Activated T-cell treated with anti-CD3 and anti-CD28 coated beads, Interleukin-2, amount 50 U/mL, for 4 hours (primary cell): ENCODE data around the gene ADGRG6. TPM values are rescaled to one million over a fixed set of nuclear protein-coding genes. Genes with fewer than 3 reads are reported as not detected.

Source experiments
- ATAC-seq, 2 donors: fragments of 200-7000 bp; cut with Tn5 transposase; one replicate each; pipeline ENCODE4 v1.10.0; 2021
- DNase-seq: peaks from one replicate; pipeline ENCODE4 v3.0.0-alpha.2; 2020
- H3K27me3 Mint-ChIP-seq: one replicate; pipeline ENCODE4 v1.8.0; 2021; ENCODE audit warnings: low read depth, mixed read lengths
- H3K36me3 Mint-ChIP-seq: one replicate; pipeline ENCODE4 v1.8.0; 2022; ENCODE audit warnings: mixed read lengths; ENCODE audit not compliant: insufficient read depth
- H3K4me1 Mint-ChIP-seq: one replicate; pipeline ENCODE4 v1.8.0; 2021; ENCODE audit warnings: low read depth, mixed read lengths
- H3K4me3 Mint-ChIP-seq: one replicate; pipeline ENCODE4 v1.8.0; 2021; ENCODE audit warnings: mild to moderate bottlenecking, moderate library complexity, mixed read lengths
- H3K9me3 Mint-ChIP-seq: one replicate; pipeline ENCODE4 v1.8.0; 2021; ENCODE audit warnings: mixed read lengths
- total RNA-seq, 3 donors: library from RNA; stranded (reverse); gene quantifications; one replicate each; pipeline ENCODE4 v1.2.1, GENCODE V29; 2021

ADGRG6 gene
- total RNA-seq, 3 donors from 2014 or later = 0.22 to 0.43 (median 0.37) TPM

DNA sequence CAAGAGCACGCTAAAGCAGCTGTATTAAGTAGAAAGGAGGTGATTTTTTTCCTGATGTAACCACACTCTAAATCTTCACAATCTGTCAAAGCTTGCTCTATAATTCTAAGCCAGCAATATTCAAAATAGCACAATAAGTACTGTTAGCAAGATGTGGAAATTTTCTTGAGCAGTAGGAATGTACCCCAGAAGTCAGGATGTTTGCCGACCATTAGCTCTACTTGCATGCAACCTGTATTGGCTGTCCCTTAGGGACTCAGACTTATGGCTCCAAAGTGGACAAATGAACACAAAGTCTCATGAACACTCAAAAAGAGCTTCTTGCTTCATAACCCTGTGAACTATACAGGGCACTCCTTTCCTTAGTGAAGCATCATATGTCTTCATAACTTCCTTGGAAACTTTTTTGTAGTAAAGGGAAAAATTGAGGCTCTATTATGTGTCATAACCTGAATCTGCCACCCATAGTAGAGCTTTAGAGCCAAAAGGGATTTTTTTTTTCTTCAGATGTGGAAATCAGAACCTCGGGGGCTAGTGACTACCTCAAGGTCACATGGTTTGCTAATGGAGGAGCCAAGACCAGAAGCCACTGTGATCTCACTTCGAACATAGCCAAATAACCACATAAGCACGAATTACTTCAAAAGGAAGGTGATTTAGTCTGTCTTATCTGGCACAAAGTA, 54.5 kb downstream of the ADGRG6 start:
- H3K4me3 Mint-ChIP-seq = no peak overlapping the region
- H3K27me3 Mint-ChIP-seq = peaks cover 2% of the 10 kb centered on the region
- DNase-seq (no peak), ATAC-seq (peak in 1 of 2 donors; percentile 48)
- H3K36me3 Mint-ChIP-seq = no peaks in the 10 kb centered on the region
- H3K9me3 Mint-ChIP-seq = peaks cover under 1% of the 10 kb centered on the region
- peaks cover 5% of the 10 kb centered on the region for H3K4me1 Mint-ChIP-seq

DNA sequence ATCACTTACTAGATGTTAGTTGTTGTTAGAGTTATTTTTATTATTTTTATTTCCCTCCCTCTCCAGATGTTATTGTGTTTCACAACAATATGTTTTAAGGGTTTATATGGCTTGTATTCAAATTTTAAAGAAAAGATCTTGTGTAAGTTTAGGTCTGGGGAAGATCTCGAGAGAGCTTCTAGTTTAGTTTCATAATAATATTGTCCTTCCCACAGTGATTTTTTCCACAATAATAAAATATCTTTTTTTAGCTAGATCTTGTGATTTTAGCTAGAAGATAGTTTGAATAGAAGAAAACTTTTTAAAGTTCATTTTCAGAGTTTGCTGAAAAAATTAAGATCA, 55.0 kb downstream of the ADGRG6 start:
- ATAC-seq (no peak), DNase-seq (no peak)
- Mint-ChIP-seq H3K9me3 (no peaks in the 10 kb centered on the region), H3K4me1 (peaks cover 5% of the 10 kb centered on the region), H3K27me3 (peaks cover 3% of the 10 kb centered on the region), H3K4me3 (no peak overlapping the region), H3K36me3 (no peaks in the 10 kb centered on the region)

DNA sequence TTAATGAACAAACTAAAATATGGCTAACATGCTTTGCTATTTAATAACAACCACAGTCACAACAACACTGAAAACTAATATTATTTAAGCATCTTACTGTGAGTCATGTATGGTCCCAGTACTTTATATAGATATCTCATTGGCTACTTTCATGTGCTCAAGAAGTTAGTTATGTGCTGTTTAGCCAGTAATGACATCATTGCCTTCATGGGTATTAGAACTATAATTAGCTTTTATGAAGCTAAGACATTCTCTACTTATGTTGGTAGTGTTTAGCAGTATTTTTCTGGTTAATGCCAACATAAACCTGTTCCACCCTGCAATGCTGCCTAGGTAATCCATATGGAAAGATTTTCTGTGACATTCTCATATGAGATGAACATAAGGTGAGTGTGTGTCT, 56.1 kb downstream of the ADGRG6 start:
- Mint-ChIP-seq H3K4me1 (peaks cover 5% of the 10 kb centered on the region), H3K36me3 (no peaks in the 10 kb centered on the region), H3K4me3 (no peak overlapping the region), H3K9me3 (no peaks in the 10 kb centered on the region), H3K27me3 (peaks cover 4% of the 10 kb centered on the region)
- DNase-seq (no peak), ATAC-seq (no peak)

DNA sequence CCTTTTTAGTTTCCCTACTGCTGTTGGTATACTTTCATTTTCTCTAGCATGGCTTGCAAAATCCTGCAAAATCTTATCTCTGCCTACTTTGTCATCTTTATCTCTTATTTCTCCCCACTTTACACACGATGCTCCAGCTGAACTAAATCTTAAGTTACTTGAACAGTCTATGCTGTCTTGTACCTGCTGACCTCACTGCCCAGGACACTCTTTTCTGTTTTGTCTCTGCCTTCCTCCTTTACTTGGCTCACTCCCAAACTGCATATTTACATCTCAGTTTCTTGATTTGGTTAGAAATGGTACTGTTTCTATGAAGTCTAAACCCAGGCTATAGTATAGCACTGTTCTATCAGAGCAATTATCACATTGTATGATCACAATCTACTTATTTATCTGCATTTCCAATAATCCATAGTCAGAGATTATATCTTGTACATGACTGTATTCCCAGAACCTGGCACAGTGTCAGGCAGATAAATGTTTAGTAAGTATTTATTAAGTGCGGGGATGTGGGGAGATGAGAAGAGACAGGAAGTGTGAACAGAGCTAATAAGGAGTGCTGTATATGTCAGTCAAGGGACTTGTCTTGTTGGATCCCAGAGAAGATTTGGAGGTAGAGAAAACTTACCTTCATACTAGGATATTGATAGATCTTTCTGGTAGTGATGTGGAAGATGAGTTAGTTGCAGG, 57.6 kb downstream of the ADGRG6 start:
- no peaks in the 10 kb centered on the region for H3K9me3 Mint-ChIP-seq
- no peak overlapping the region for H3K4me3 Mint-ChIP-seq
- H3K4me1 Mint-ChIP-seq = peaks cover 5% of the 10 kb centered on the region
- ATAC-seq = no peak
- DNase-seq = no peak
- H3K27me3 Mint-ChIP-seq = peaks cover 4% of the 10 kb centered on the region
- no peaks in the 10 kb centered on the region for H3K36me3 Mint-ChIP-seq

DNA sequence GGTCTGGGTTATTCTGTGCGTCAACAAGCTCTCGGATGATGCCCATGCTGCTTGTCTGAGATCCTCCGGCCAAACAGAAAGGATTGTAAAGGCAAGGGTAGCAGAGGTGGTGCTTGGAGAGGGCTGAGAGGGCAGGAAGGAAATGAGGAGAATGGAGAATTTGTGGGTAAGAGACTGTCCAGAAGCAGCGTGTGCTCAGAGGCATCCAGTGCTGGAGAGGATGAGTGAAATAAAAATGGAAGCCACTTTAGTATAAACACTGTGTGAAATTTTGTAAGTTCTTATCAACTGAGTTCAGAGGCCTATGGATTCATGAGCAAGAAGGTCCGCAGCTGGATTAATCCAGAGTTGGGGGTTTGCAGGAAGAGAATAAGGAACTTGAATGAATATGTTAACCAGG, 59.5 kb downstream of the ADGRG6 start:
- H3K27me3 Mint-ChIP-seq = peaks cover 11% of the 10 kb centered on the region
- H3K4me1 Mint-ChIP-seq = peaks cover 2% of the 10 kb centered on the region
- ATAC-seq = no peak
- H3K9me3 Mint-ChIP-seq = no peaks in the 10 kb centered on the region
- H3K36me3 Mint-ChIP-seq = no peaks in the 10 kb centered on the region
- H3K4me3 Mint-ChIP-seq = no peak overlapping the region
- DNase-seq = no peak

DNA sequence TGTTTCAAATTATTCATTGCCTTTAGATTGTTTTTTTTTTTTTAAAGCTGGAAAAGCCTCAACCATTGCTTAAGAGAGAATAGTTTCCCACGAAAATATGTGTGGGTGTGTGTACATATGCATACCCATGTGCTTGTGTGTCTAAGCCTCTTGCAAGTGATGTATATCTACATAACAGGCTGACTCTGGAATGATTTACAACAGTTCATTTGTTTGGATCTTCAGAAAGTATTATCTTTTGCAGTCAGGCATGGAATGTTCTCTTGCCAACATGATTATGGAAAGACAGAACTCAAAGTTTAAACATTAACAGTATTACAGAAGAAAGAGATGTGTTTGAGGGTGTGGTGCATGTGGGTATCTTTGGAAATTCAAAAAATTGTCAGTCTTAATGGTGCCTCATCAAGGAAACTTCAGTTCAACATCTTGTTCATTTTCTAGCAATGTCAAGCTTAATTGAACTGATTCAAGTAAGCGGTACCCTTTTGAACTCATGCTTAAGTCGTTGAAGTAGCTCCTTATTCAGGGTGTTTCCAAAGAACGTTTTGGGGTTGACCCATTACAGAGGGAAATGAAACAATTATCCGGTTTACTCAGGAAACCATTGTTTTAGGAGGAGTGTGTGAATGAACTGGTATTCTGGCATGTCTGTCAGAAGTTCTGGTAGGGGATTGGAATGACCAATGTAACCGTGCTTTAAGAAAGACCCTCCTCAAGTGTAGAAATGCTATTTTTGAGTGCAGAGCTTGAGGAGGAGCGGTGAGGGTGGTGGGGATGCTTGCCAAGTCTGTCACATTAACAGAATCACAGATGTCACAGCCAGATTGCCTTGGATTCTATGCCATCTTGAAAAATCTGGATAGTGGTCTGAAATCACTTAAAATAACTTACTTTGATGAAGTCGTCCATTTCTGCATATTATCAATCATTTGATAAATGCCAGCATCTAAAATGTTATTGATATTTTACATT, 60.3 kb downstream of the ADGRG6 start:
- Mint-ChIP-seq H3K4me3 (no peak overlapping the region), H3K4me1 (no peaks in the 10 kb centered on the region), H3K36me3 (no peaks in the 10 kb centered on the region), H3K9me3 (no peaks in the 10 kb centered on the region), H3K27me3 (peaks cover 11% of the 10 kb centered on the region)
- DNase-seq = no peak
- ATAC-seq = no peak

DNA sequence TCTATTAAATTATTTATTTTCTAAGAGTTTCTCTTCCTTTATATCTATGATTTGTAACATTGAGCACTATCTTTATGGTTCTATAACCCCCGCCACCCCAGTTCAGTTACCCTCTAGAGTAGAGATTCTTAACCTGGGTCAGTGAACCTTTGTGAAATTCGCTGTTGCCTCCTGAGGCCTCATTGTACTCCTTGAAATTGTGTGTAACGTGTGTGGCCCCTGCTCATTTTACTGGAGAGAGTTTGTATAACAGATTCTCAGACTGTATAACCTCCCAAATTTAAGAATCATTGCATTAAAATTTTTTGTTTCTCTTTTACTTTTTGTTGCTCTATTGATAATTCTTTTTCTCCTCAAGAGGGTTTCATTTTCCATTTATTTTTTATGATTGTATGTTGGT, 65.3 kb downstream of the ADGRG6 start:
- no peak for ATAC-seq

DNA sequence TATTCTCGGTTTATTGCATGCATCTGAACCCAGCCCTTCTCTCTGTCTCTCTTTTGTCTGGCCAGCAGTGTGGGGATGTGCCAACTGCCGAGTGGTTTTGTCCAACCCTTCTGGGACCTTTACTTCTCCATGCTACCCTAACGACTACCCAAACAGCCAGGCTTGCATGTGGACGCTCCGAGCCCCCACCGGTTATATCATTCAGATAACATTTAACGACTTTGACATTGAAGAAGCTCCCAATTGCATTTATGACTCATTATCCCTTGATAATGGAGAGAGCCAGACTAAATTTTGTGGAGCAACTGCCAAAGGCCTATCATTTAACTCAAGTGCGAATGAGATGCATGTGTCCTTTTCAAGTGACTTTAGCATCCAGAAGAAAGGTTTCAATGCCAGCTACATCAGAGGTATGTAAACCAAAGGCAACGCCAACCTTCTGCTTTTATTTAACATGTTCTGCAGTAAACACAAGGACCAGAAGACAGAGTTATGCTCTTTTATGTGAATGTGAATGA, 65.8 kb downstream of the ADGRG6 start:
- Mint-ChIP-seq H3K27me3 (peaks cover 6% of the 10 kb centered on the region), H3K36me3 (no peaks in the 10 kb centered on the region), H3K4me1 (no peaks in the 10 kb centered on the region), H3K9me3 (no peaks in the 10 kb centered on the region), H3K4me3 (no peak overlapping the region)
- DNase-seq (no peak), ATAC-seq (no peak)

More for the DNA sequence above, 65.3 kb downstream of the ADGRG6 start:
- no peak for DNase-seq
- H3K9me3 Mint-ChIP-seq = no peaks in the 10 kb centered on the region
- H3K4me3 Mint-ChIP-seq = no peak overlapping the region
- H3K4me1 Mint-ChIP-seq = no peaks in the 10 kb centered on the region
- H3K27me3 Mint-ChIP-seq = peaks cover 6% of the 10 kb centered on the region
- no peaks in the 10 kb centered on the region for H3K36me3 Mint-ChIP-seq

DNA sequence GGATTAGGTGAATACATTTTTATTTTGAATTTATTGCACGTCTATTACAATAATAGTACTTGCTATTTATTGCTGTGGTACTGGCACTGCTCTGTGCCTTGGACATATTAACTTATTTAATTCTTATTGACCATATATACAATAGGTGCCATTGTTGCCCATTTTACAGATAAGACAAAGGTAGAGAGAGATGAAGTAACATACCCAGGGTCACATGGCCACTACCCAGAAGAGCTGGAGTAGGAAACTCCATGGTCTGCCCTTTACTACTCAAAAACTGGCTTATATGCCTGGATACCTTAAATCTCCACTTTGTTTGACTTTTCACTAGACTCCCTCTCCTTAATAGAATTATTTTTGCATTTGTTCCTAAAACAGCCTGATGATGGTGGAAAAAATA, 67.5 kb downstream of the ADGRG6 start:
- ATAC-seq (no peak), DNase-seq (no peak)
- H3K36me3 Mint-ChIP-seq = no peaks in the 10 kb centered on the region

DNA sequence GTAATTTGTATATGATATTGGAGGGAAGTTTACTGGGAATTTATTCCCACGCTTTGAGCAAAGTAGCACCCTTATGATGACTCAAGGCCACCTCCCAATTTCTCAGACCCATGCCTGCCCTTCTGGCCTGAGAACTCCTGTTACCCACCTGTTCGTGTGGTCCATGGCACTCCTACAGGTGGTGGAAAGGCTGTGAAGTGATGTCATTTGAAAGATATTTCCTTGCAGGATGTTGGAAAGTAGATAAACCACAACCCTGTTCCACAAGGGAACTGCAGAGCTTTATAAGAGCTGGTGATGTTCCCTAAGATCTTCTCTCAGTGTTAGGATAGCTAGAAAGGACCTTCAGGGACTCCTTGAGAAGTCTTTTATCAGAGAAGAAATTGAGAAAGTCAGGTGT, 70.5 kb downstream of the ADGRG6 start:
- Mint-ChIP-seq H3K27me3 (no peaks in the 10 kb centered on the region), H3K4me1 (no peaks in the 10 kb centered on the region), H3K4me3 (no peak overlapping the region), H3K9me3 (no peaks in the 10 kb centered on the region), H3K36me3 (no peaks in the 10 kb centered on the region)
- ATAC-seq (no peak), DNase-seq (no peak)

More for the DNA sequence above, 67.5 kb downstream of the ADGRG6 start:
- no peak overlapping the region for H3K4me3 Mint-ChIP-seq
- no peaks in the 10 kb centered on the region for H3K9me3 Mint-ChIP-seq
- H3K27me3 Mint-ChIP-seq = peaks cover 6% of the 10 kb centered on the region
- H3K4me1 Mint-ChIP-seq = no peaks in the 10 kb centered on the region

DNA sequence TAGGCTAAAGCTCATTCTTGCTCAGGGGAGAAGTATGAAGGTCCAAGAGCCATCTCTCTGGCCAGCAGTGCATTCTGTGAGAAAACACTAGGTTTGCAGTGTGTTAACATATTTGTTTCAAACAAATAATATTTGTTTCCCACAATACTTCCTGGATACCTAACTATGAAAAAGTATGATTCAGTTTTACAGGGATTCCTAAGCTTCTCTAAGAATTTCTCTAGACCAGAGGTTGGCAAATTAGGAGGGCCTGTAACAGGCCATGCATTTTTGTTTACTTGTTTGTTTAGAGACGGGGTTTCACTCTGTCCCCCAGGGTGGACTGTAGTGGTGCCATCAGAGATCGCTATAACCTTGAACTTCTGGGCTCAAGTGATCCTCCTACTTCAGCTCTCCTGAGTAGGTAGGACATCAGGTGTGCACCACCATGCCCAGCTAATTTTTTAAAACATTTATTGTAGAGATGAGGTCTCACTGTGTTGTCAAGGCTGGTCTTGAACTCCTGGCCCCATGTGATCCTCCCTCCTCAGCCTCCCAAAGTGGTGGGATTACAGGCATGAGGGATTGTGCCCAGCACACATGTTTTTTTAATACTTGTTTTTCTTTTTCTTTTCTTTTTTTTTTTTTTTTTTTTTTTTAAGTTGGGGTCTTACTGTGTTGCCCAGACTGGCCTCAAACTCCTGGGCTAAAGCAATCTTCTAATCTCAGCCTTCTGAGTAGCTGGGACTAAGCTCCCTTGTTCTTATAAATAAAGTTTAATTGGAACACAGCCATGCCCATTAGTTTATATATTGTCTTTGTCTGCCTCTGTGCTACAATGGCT, 71.7 kb downstream of the ADGRG6 start:
- H3K9me3 Mint-ChIP-seq = no peaks in the 10 kb centered on the region
- no peaks in the 10 kb centered on the region for H3K27me3 Mint-ChIP-seq
- no peak overlapping the region for H3K4me3 Mint-ChIP-seq
- no peak for ATAC-seq
- H3K4me1 Mint-ChIP-seq = no peaks in the 10 kb centered on the region
- no peaks in the 10 kb centered on the region for H3K36me3 Mint-ChIP-seq
- no peak for DNase-seq

DNA sequence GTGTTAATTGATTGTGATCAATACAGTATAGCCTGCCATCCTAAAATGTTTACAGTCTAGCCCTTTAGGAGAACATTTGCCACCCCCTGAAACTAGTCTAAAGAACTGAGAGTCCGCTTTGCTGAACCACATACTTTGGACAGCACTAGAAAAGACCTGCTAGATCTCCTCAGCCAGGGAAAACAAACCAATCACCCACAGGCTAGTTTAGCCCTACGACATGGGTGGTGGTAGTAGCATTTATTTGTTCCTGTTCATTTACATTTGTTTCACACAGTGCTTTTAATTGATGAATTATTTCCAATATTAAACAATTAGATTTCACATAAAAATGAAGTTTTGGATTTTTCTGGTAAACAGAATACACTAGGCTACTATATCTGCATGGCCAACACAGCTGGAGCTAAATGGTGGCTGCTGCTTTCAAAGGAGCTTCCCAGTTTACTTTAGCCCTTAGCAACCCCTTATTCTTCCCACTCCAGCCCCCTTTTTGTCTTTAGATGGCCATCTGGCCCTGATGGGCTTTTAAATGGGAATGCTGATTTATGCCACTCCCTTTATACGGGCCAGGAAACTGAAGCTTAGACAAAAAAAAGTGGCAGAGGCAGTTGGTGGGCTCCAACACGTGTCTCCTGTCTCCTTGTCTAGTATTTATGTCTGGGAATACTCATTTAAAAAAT, 72.4 kb downstream of the ADGRG6 start:
- no peak for ATAC-seq
- Mint-ChIP-seq H3K4me3 (no peak overlapping the region), H3K9me3 (no peaks in the 10 kb centered on the region), H3K36me3 (no peaks in the 10 kb centered on the region), H3K27me3 (no peaks in the 10 kb centered on the region), H3K4me1 (no peaks in the 10 kb centered on the region)
- DNase-seq = no peak

DNA sequence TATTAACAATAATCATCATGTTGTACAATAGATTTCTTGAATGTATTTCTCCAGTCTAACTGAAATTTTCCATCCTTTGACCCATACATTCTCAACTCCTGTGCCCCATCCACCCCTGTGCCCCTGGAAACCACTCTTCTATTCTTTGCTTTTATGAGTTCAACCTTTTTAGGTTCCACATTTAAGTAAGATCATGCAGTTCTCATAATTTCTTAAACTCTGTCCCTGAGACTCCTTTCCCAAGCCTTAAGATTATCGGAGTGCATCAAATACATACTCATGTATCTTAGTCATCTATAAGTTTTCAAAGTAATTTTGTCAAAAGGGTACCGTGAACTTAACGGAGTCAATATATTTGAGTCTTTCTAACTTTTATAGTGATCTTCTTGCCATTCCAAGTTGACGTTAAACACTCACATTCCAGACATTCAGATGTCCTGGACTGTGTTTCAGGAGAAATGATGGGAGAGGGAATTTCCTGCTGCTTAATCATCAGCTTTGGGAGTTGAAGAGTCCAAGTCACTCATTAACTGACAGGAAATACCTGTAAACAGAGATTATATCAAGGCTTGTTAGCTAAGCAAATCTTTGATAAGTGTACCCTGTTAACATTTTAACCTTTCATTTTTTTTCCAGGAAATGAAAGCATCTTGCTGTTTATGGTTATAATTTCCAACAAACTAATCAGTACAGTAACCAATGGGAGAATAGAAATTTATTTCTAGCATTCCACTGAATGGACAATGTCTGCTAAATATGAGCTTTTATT, 73.3 kb downstream of the ADGRG6 start:
- Mint-ChIP-seq H3K9me3 (no peaks in the 10 kb centered on the region), H3K27me3 (no peaks in the 10 kb centered on the region), H3K36me3 (no peaks in the 10 kb centered on the region), H3K4me1 (no peaks in the 10 kb centered on the region), H3K4me3 (no peak overlapping the region)
- DNase-seq (no peak), ATAC-seq (no peak)
